GM12878 (cell line): ENCODE data around the gene SEMA3C. TPM values are rescaled to one million over a fixed set of nuclear protein-coding genes. Genes with fewer than 3 reads are reported as not detected.

ENCODE experiments used
- ATAC-seq: fragments of 200-7000 bp; cut with Tn5 transposase; 3 replicates; pipeline ENCODE4 v1.9.1; 2020; ENCODE audit warnings: mild to moderate bottlenecking, moderate library complexity
- BruUV-seq: library from RNA; stranded (reverse); fragments of 400-500 nt; replicated peaks from 2 replicates; lab custom pipeline; 2021; lab: Mats Ljungman, UMichigan
- CTCF ChIA-PET: fragments of 300-600 bp; sonication (Branson Sonifier 250); formaldehyde crosslinking; extraction: SDS; loops from one replicate; lab custom pipeline; 2021; ENCODE audit warnings: inconsistent platforms; lab: Yijun Ruan, JAX
- POLR2A ChIA-PET: fragments of 350-600 bp; formaldehyde crosslinking; extraction: SDS; loops from one replicate; lab custom pipeline; 2021; ENCODE audit warnings: inconsistent platforms; lab: Charles Lee
- RAD21 ChIA-PET: fragments of 300-600 bp; sonication (Branson Sonifier 250); formaldehyde crosslinking; loops from one replicate; lab custom pipeline; 2023; ENCODE audit warnings: antibody characterized with exemption; ENCODE audit not compliant: unreplicated experiment; lab: Charles Lee
- SMC1A ChIA-PET: fragments of 300-600 bp; sonication (Branson Sonifier 250); formaldehyde crosslinking; loops from one replicate; lab custom pipeline; 2023; ENCODE audit not compliant: unreplicated experiment, uncharacterized antibody; lab: Charles Lee
- DNase-seq: peaks from one replicate; pipeline ENCODE4 v3.0.0-alpha.2; 2011; ENCODE audit warnings: low read depth, low spot score
- FAIRE-seq: peaks from 3 replicates; lab custom pipeline; 2011; peaks lifted over from hg19 to GRCh38; lab: Jason Lieb, UNC
- H2AFZ ChIP-seq: 2 replicates; pipeline ENCODE4 v1.6.0; 2011; ENCODE audit warnings: low read depth, low read length, control low read depth; ENCODE audit not compliant: control insufficient read depth
- H3K27ac ChIP-seq: 2 replicates; pipeline ENCODE4 v1.5.1; 2011; ENCODE audit warnings: control low read depth; ENCODE audit not compliant: control insufficient read depth, insufficient read depth
- H3K27me3 ChIP-seq, 2 experiments: replicated peaks in 1 of 2; 2 replicates each; pipeline versions ENCODE4 v1.6.0 to v1.6.1; 2011; ENCODE audit warnings: low read length in 1 of 2; ENCODE audit not compliant: control insufficient read depth in 2 of 2, insufficient read depth in 2 of 2
- H3K36me3 ChIP-seq, 2 experiments: 2 replicates each; pipeline ENCODE4 v1.5.1; 2011; ENCODE audit warnings: low read length in 1 of 2; ENCODE audit not compliant: control insufficient read depth in 2 of 2, insufficient read depth in 2 of 2
- H3K4me1 ChIP-seq: 2 replicates; pipeline ENCODE4 v1.6.1; 2011; ENCODE audit warnings: mild to moderate bottlenecking, low read length, moderate library complexity, mixed read lengths; ENCODE audit not compliant: control insufficient read depth, insufficient read depth
- H3K4me2 ChIP-seq: 2 replicates; pipeline ENCODE4 v1.6.0; 2011; ENCODE audit warnings: control low read depth; ENCODE audit not compliant: control insufficient read depth, insufficient read depth
- H3K4me3 ChIP-seq: fragments of 200-600 bp; sonication (generic); 2 replicates; pipeline ENCODE4 v1.5.1; 2016
- H3K79me2 ChIP-seq: 2 replicates; pipeline ENCODE4 v1.6.0; 2011; ENCODE audit warnings: low read length; ENCODE audit not compliant: control insufficient read depth, insufficient read depth
- H3K9ac ChIP-seq: 2 replicates; pipeline ENCODE4 v1.8.0; 2011; ENCODE audit warnings: low read length, control low read depth, mixed read lengths; ENCODE audit not compliant: control insufficient read depth, insufficient read depth
- H3K9me3 ChIP-seq: replicated peaks from 3 replicates; pipeline ENCODE4 v1.5.1; 2011; ENCODE audit warnings: mild to moderate bottlenecking, low read length; ENCODE audit not compliant: control insufficient read depth, insufficient read depth
- H4K20me1 ChIP-seq: 2 replicates; pipeline ENCODE4 v1.6.0; 2011; ENCODE audit not compliant: control insufficient read depth, insufficient read depth
- NFYB ChIP-seq: IDR thresholded peaks from 2 replicates; pipeline ENCODE4 v1.6.1; 2011; ENCODE audit warnings: low read depth, mild to moderate bottlenecking, low read length, improper control_type of control experiment, moderate library complexity; ENCODE audit not compliant: insufficient read depth
- RELB ChIP-seq: fragments of 450-650 bp; IDR thresholded peaks from 2 replicates; pipeline ENCODE4 v1.6.1; 2017; ENCODE audit warnings: low read depth, mild to moderate bottlenecking, moderate library complexity
- WGBS: methylation state at CpG from one replicate; pipeline ENCODE4 v1.1.6; 2016; ENCODE audit warnings: low lambda C conversion rate; ENCODE audit not compliant: insufficient replicate concordance, insufficient coverage; ENCODE audit errors: missing lambda C conversion rate; 5-methylcytosine and 5-hydroxymethylcytosine counted together
- in situ Hi-C: fragments of 300-500 bp; cut with MboI; formaldehyde crosslinking; loops from 9 replicates; pipeline ENCODE4 v1.14.3; 2018; ENCODE audit warnings: mixed read lengths
- intact Hi-C: fragments of 100-400 bp; cut with micrococcal nuclease; formaldehyde crosslinking; loops from one replicate; pipeline ENCODE4 v1.14.2; 2022; ENCODE audit not compliant: unreplicated experiment
- polyA plus RNA-seq, 11 experiments: library from polyadenylated mRNA; depleted of rRNA in 4 of 11; unstranded in 6 of 11; stranded (reverse) in 5 of 11; fragments of >200 nt; fragmentation: Nextera tagmentation in 4 of 11; fragmentation: Illumina TruSeq in 1 of 11; extraction: Ambion mirVana in 4 of 11; extraction: Trizol in 1 of 11; gene quantifications; 1 replicate in 1 of 11; 2 replicates in 10 of 11; pipeline versions ENCODE4 v1.2.1 to v1.2.3, GENCODE V29; 2011 to 2016; ENCODE audit warnings: inconsistent platforms in 2 of 11, missing spikeins in 2 of 11, low read depth in 1 of 11
- total RNA-seq, 4 experiments: library from RNA; depleted of rRNA in 3 of 4; stranded (reverse); fragments of >200 nt in 3 of 4; fragmentation: Illumina TruSeq in 1 of 4; extraction: Trizol in 1 of 4; gene quantifications; 2 replicates each; pipeline versions ENCODE4 v1.2.1 to v1.2.3, GENCODE V29; 2013 to 2021

The SEMA3C gene
- total and polyA plus RNA-seq, 10 of the 15 experiments (the other 5 are each of a cell fraction or from before 2014, with no cell fraction given) = 0.01 to 0.41 (median 0.11) TPM; not detected in 6

GRCh38 chr7:80722616-80723195, 196.1 kb downstream of the SEMA3C start:
- no TSS peak for BruUV-seq
- no peaks in the 10 kb centered on the region for H3K4me1 ChIP-seq
- no peak overlapping the region for H3K4me3 ChIP-seq
- H3K9me3 ChIP-seq = no peaks in the 10 kb centered on the region
- TF ChIP-seq NFYB = no peak
- TF ChIP-seq RELB = no peak
- no peaks in the 10 kb centered on the region for H3K79me2 ChIP-seq
- H3K9ac ChIP-seq = no peak overlapping the region
- no peak overlapping the region for H3K4me2 ChIP-seq
- CTCF ChIA-PET = interaction anchor here (0.6 kb wide), 1 partner anchor 25 kb away, joined by 3 read pairs; no protein-coding TSS in a partner anchor
- 15% methylated on average over 3 of the region's 3 CpGs for WGBS
- no peaks in the 10 kb centered on the region for H3K27me3 ChIP-seq
- ATAC-seq = no peak
- no peaks in the 10 kb centered on the region for H4K20me1 ChIP-seq
- H2AFZ ChIP-seq = no peak overlapping the region
- SMC1A ChIA-PET = no interaction called here
- DNase-seq = no peak
- H3K36me3 ChIP-seq = no peaks in the 10 kb centered on the region
- RAD21 ChIA-PET = interaction anchor here (1.1 kb wide), 1 partner anchor 34 kb away, joined by 4 read pairs; no protein-coding TSS in a partner anchor
- in situ Hi-C loops = no loop called here
- POLR2A ChIA-PET = no interaction called here
- no peak for FAIRE-seq
- no peak overlapping the region for H3K27ac ChIP-seq
- intact Hi-C loops = loop anchor here (5.0 kb wide), 1 partner anchor 50 kb away; no protein-coding TSS in a partner anchor
